NOMO-1 treated with DMSO at 0.1 percent for 48 hours (cell line): ENCODE results near the gene WDR13.

Experiments
- DNase-seq: peaks from one replicate; lab custom pipeline; 2025; ENCODE audit not compliant: unreplicated experiment; lab: John Stamatoyannopoulos, UW

The WDR13 gene

GRCh38 chrX:48592971-48593370 is 4.3 kb upstream of the WDR13 start:
- DNase-seq: no peak

DNA sequence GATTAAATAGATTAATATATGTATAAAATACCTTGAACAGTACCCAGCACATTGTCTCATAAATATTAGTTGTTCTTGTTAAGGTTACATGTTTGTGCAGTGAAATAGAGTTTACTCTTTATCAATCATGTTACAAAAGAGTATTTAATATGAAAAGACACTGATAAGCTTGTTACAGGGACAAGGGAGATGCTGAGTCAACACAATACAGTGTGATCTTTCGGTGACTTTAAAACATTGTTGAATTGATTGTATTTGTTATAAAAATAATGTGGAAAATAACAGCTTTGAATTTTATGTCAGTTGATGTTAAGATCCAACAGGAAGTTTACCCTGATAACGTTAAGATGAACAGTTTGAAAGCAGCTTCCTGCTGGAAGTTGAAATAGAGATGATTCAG is 1.4 kb upstream of the WDR13 start:
- no peak for DNase-seq

GRCh38 chrX:48598614-48599013 is 1.3 kb downstream of the WDR13 start:
- DNase-seq: no peak

DNA sequence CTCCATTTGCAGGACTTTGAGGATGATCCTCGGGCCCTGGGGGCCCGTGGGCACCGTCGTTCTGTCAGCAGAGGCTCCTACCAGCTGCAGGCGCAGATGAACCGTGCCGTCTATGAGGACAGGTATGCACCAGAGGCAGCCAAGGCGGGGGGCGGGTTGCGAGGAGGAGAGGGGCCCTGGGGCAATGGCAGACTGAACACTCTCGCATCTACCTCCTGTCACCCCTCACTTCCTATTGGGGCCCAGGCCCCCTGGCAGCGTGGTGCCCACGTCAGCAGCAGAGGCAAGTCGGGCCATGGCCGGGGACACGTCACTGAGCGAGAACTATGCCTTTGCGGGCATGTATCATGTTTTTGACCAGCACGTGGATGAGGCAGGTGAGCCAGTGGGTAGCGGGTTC is 2.0 kb downstream of the WDR13 start:
- no peak for DNase-seq

DNA sequence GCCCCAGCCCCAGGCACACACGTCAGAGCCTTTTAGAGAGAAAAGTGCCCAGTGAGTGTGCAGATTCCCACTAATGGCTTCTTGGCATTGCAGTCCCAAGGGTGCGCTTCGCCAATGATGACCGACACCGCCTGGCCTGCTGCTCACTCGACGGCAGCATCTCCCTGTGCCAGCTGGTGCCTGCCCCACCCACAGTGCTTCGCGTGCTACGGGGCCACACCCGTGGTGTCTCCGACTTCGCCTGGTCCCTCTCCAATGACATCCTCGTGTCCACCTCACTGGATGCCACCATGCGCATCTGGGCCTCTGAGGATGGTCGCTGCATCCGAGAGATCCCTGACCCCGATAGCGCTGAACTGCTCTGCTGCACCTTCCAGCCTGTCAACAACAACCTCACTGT is 2.9 kb downstream of the WDR13 start:
- no peak for DNase-seq

GRCh38 chrX:48601741-48602394 is 4.6 kb downstream of the WDR13 start:
- no peak for DNase-seq

DNA sequence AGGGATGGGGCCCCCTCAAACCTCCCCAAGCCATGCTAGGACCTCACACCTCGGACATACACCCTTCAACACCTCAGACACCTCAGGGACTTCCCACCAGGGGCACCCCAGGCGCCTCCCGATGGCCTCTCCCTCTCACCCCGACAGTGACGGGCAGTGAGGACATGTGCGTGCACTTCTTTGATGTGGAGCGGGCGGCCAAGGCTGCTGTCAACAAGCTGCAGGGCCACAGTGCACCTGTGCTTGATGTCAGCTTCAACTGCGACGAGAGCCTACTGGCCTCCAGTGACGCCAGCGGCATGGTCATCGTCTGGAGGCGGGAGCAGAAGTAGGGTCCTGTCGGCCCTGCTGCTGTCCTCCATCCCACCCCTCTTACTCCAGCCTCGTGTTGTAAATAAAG is 7.4 kb downstream of the WDR13 start:
- DNase-seq: no peak

DNA sequence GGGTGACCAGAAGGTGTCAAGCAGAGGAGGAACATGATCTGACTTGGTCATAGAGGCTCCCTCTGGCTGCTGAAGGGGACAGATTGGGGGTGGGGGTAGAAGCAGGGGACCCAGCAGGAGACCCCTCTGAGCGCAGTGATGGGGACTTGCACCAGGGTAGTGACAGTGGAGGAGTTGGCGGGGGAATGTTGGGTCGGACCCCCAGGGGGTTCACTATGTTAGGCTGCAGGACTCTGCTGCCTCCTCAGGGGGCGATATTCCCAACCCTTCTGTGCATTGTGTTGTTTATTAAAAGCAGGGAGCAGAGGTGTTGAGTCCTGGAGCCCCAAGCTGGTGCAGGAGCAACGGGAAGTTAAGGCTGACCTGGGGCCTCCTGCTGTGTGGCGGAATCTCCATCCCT is 8.8 kb downstream of the WDR13 start:
- no peak for DNase-seq

DNA sequence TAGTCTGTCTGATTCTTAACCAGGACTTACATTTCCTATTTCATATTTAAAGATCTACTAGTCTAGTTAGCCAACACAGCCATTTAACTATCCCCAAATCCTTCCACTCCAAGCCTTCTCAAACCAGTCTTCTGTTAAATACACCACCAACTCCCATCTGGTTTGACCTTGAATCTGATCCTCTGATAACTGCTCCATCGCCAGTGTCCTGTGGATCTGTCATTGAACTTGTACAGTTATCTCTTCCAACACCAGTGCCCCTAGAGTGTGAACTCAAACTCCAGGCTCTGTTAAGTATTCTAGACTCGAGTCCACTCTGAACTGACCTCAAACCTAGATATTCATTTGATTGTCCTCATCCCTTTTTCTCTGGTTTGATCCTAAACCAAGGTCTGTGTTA is 14.4 kb downstream of the WDR13 start:
- no peak for DNase-seq

DNA sequence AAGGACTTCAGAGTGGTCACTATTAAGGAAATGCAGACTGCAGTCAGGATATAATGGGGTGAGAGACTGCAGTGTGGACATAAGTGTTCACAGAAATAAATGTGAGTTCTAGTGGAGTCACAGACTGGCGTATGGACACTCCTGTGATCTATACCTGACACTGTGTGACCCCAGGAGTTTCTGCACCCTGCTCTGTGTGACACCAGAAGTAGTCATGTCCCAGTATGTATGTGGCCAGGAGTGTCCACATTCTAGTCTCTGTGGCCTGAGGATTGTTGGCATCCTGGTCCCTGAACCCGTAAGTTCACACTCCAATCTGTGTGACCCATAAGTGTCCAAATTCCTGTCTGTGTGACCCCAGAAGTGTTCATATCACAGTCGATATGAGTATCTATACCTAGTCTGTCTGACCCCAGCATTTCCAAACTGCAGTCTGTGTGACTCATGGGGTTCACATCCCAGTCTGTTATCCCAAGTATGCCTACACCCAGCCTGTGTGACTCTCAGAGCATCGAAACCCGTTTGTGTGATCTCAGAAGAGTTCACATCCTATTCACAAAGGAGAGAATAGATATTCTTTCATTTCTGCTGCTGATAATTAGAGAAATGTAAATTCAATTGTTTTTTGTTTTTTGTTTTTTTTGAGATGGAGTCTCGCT is 16.3 kb downstream of the WDR13 start:
- no peak for DNase-seq

DNA sequence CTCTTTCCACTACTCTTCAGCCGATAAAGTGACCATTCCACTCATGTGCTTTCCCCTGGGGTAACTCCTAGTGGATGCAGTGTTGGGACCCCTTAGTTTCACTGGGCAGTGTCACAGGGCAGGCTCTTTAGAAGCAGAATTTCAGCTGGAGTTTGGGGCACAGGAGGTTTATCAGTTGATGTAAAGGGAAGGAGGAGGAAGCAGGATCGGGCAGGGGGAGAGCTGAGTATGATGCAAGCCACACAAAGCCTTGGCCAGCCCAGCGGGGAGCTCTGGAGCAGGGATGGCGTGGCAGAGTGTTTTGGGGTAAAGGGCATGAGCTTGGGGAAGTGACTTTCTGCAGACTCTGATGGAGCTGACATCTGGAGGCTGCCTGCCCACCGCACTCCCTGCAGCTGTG is 19.3 kb downstream of the WDR13 start:
- DNase-seq: no peak

DNA sequence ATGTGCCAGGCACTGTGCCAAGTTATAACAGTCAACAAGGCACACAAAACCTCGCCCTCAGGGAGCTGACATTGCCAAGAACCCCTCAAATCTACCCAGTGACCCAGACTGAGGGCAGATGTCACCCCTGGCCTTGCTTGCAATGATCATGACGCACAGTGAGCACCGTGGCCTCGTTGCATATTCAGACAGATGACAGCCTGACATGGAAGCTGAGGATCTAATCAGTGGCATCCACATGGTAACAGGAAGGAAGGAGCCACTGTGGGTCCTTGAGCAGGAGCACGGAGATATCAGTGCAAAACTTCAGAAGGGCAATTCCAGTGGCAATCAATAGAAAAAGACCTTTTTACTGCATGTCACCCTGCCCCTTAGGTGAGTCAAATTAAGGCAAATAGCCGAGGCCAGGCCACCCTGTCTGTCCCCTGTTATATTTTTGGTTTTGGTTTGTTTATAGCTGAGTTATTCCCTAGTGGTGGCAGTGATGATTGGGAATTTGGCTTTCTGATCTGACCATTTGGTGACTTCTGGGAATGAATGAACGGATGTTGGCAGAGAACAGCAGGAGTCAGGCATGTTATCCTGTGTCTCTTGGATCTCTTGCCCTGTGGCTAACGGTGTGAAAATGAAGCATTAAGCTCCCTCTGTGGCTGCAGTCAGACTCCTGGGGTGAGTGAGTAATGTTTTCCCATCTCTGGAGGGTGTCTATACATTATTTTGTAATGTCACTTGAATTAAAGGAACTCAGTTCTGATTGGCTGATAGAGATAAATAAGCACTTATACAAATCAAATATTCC is 20.4 kb downstream of the WDR13 start:
- no peak for DNase-seq

GRCh38 chrX:48626401-48627298 is 29.4 kb downstream of the WDR13 start:
- no peak for DNase-seq

DNA sequence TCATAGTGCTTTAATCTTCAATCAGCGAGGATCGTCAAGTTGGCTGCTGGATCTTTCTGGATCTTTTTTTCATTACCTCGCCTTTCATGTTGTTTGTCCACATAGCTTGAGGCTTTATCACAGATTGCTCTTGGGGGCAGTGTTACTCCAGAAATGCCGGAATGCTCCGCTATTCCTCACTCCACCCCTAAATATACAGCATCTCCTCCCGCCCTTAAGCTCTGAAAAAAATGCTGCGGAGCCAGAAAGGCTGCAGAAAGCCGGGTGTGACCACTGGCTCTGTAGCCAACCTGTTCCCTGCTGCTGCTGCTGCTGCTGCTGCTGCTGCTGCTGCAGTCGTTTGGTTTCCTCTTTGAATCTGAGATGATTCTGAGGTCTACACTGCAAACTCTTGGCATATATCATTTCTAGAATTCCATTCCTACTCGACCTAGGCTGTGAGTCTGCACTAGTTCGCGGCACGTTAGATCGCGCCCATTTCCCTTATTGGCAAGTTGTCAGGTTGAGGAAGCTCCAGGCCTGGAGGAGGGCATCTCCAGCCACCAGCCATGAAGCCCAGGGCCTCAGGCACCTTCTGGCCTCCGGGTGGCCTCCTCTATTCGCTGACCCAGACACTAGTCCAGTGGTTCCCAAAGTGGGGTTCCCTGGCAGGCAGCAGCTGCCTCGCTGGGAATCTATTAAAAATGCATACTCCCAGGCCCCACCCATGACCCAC is 34.2 kb downstream of the WDR13 start:
- peak; percentile 76 for DNase-seq

GRCh38 chrX:48632207-48632606 is 34.9 kb downstream of the WDR13 start:
- no peak for DNase-seq

- no peak for DNase-seq
Measured at GRCh38 chrX:48636301-48636700, 39.0 kb downstream of the WDR13 start.

GRCh38 chrX:48636776-48637175 is 39.5 kb downstream of the WDR13 start:
- DNase-seq: no peak

DNA sequence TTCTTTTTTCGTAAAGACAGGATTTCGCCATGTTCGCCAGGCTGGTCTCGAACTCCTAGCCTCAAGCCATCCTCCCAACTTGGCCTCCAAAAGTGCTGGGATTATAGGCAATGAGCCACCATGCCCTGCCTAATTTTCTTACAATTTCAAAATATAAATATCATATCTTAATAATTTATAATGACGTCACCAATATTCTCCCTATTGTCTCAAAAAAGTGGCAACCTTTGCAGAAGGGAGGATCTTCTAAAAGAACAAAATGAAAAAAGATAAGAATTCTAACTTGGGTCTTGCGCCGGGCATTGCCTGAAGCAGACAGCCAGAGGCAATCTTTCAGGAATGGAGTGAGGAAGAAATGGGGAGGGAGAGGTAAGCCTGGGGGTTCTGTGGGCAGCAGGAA is 48.4 kb downstream of the WDR13 start:
- DNase-seq: no peak

- peak; percentile 51 for DNase-seq
Measured at GRCh38 chrX:48648336-48648751, 51.1 kb downstream of the WDR13 start.

DNA sequence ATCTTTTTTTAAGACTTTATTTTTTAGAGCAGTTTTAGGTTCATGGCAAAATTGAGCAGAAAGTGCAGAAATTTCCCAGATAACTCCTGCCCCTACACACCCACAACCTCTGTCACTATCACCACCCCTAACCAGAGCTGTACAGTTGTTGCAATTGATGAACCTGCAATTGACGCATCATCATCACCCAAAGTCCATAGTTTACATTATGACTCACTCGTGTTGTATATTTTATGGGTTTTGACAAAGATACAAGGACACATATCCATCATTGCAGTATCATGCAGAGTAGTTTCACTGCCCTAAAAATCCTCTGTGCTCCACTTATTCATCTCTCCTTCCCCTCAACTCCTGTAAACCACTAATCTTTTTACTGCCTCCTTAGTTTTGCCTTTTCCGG is 51.8 kb downstream of the WDR13 start:
- no peak for DNase-seq
